GM19324 (cell line): ENCODE results near the gene TGM1.
"Not testable (repeated sequence)": the region's sequence is repeated elsewhere in the genome, so short reads cannot be mapped to it uniquely, and the experiment has no call there.

ENCODE experiments used
- ATAC-seq: cut with Tn5 transposase; IDR thresholded peaks from one replicate; pipeline ENCODE4 v1.9.1; 2021; ENCODE audit warnings: mild to moderate bottlenecking, moderate library complexity; ENCODE audit not compliant: unreplicated experiment, low FRiP score

Gene TGM1

GRCh38 chr14:24235804-24236688, 26.9 kb downstream of the TGM1 start:
- no peak for ATAC-seq

GRCh38 chr14:24234095-24235005, 28.6 kb downstream of the TGM1 start:
- no peak for ATAC-seq

GRCh38 chr14:24233538-24233866, 29.5 kb downstream of the TGM1 start:
- no peak for ATAC-seq

GRCh38 chr14:24232645-24233537, 30.1 kb downstream of the TGM1 start, which contains the start of gene GMPR2:
GMPR2 (plus strand) TSS chr14:24232929; CDS start chr14:24233254, 325 bp downstream.
- ATAC-seq: peak; percentile 52

GRCh38 chr14:24232121-24232644, 30.8 kb downstream of the TGM1 start, which contains the start of gene NEDD8:
NEDD8 (minus strand) TSS chr14:24232367; CDS start chr14:24232267, 100 bp downstream.
- peak; percentile 77 for ATAC-seq

GRCh38 chr14:24231263-24232120, 31.5 kb downstream of the TGM1 start:
- ATAC-seq: no peak

GRCh38 chr14:24228902-24229301, 34.1 kb downstream of the TGM1 start:
- no peak for ATAC-seq

GRCh38 chr14:24226473-24226872, 36.5 kb downstream of the TGM1 start:
- ATAC-seq: no peak

GRCh38 chr14:24224618-24225071, 38.3 kb downstream of the TGM1 start:
- no peak for ATAC-seq

GRCh38 chr14:24222987-24223386, 40.0 kb downstream of the TGM1 start:
- not testable (repeated sequence) for ATAC-seq

GRCh38 chr14:24219521-24219920, 43.5 kb downstream of the TGM1 start:
- ATAC-seq: no peak

- no peak for ATAC-seq
Observed at GRCh38 chr14:24219080-24219479, 43.9 kb downstream of the TGM1 start.

GRCh38 chr14:24216876-24217275, 46.1 kb downstream of the TGM1 start:
- ATAC-seq: not testable (repeated sequence)

- ATAC-seq: no peak
Observed at GRCh38 chr14:24216345-24216699, 46.7 kb downstream of the TGM1 start.

GRCh38 chr14:24215495-24216344, 47.3 kb downstream of the TGM1 start, which contains the start of gene MDP1:
MDP1 (minus strand) TSS chr14:24216066; CDS start chr14:24215955, 111 bp downstream.
- peak; percentile 58 for ATAC-seq

- ATAC-seq: no peak
Observed at GRCh38 chr14:24213866-24214662, 48.9 kb downstream of the TGM1 start.
